Tibial nerve (tissue), 3 donors: ENCODE measurements around the gene DIP2C.

Experiments used
- POLR2A ChIP-seq, 2 donors: fragments of 450-650 bp; IDR thresholded peaks; one replicate each; pipeline ENCODE4 v1.6.1; 2017; ENCODE audit warnings: antibody characterized with exemption in 2 of 2, mild to moderate bottlenecking in 2 of 2, moderate library complexity in 2 of 2
- TF ChIP-seq, protein P1 (sequence below), 5 experiments: fragments of 200-600 bp in 3 of 5; fragments of 450-650 bp in 2 of 5; sonication (generic) in 3 of 5; IDR thresholded peaks; one replicate each; pipeline ENCODE4 v1.5.1; 2016 to 2019; ENCODE audit warnings: antibody characterized with exemption in 5 of 5, mild to moderate bottlenecking in 3 of 5, moderate library complexity in 2 of 5

DNA sequence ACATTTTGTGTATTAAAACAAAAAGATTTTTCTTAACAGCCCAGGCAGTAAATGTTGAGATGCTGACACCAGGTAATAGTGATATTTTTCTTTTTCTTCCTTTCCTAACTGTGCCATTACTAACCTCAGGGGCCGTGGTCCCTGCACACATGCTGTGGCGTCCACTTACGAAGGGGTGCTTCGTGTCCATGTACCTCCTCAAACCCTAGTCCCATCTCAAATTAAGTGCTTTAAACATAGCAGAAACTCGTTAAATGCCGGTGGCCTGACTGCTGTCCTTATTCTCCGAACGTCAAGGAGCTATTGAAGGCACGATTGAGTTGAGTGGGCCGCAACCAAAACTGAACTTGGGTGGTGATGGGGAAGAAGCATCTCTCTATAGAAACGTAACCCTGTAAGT lies 421.8 kb downstream of the DIP2C start:
- TF ChIP-seq, protein P1, sequence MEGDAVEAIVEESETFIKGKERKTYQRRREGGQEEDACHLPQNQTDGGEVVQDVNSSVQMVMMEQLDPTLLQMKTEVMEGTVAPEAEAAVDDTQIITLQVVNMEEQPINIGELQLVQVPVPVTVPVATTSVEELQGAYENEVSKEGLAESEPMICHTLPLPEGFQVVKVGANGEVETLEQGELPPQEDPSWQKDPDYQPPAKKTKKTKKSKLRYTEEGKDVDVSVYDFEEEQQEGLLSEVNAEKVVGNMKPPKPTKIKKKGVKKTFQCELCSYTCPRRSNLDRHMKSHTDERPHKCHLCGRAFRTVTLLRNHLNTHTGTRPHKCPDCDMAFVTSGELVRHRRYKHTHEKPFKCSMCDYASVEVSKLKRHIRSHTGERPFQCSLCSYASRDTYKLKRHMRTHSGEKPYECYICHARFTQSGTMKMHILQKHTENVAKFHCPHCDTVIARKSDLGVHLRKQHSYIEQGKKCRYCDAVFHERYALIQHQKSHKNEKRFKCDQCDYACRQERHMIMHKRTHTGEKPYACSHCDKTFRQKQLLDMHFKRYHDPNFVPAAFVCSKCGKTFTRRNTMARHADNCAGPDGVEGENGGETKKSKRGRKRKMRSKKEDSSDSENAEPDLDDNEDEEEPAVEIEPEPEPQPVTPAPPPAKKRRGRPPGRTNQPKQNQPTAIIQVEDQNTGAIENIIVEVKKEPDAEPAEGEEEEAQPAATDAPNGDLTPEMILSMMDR (IDR thresholded peaks at IDR 0.05), result no peak
- TF ChIP-seq POLR2A (IDR thresholded peaks at IDR 0.05), result no peak
